Measurements from ENCODE around the gene GNA15.
"Not testable (repeated sequence)": the region's sequence is repeated elsewhere in the genome, so short reads cannot be mapped to it uniquely, and the experiment has no call there.

GNA15 gene

GRCh38 chr19:3151563-3152418, 16.0 kb downstream of the GNA15 start:
- no peak for DNase-seq

- no peak for DNase-seq
These were observed 16.6 kb downstream of the GNA15 start for GRCh38 chr19:3152419-3152780.

- no peak for DNase-seq
These were observed 17.7 kb downstream of the GNA15 start for GRCh38 chr19:3153286-3154230.

- DNase-seq = not testable (repeated sequence)
These were observed 18.6 kb downstream of the GNA15 start for GRCh38 chr19:3154447-3154846.

GRCh38 chr19:3154957-3155736, 19.3 kb downstream of the GNA15 start:
- DNase-seq = peak; percentile 85

- DNase-seq = no peak
These were observed 21.4 kb downstream of the GNA15 start for GRCh38 chr19:3157096-3157845.

GRCh38 chr19:3159565-3159964, 23.7 kb downstream of the GNA15 start:
- DNase-seq = no peak

- no peak for DNase-seq
These were observed 24.4 kb downstream of the GNA15 start for GRCh38 chr19:3160219-3160618.

- no peak for DNase-seq
These were observed 25.6 kb downstream of the GNA15 start for GRCh38 chr19:3161453-3161852.

- peak in 1 of 2 donors; percentile 31 for DNase-seq
These were observed 26.8 kb downstream of the GNA15 start for GRCh38 chr19:3162418-3163229.

- peak; percentile 71 to 73 for DNase-seq
These were observed 27.5 kb downstream of the GNA15 start for GRCh38 chr19:3163230-3163886.

GRCh38 chr19:3163943-3164342, 28.1 kb downstream of the GNA15 start:
- no peak for DNase-seq

GRCh38 chr19:3167533-3168272, 31.9 kb downstream of the GNA15 start:
- no peak for DNase-seq

GRCh38 chr19:3171894-3172672, 36.2 kb downstream of the GNA15 start:
- DNase-seq = no peak

GRCh38 chr19:3172673-3173000, 36.8 kb downstream of the GNA15 start:
- not testable (repeated sequence) for DNase-seq

GRCh38 chr19:3175781-3176714, 40.2 kb downstream of the GNA15 start:
- no peak for DNase-seq

- DNase-seq = peak; percentile 71 to 75
These were observed 41.1 kb downstream of the GNA15 start for GRCh38 chr19:3176715-3177501.

Measured in stimulated activated CD4-positive, alpha-beta T cell treated with anti-CD3 and anti-CD28 coated beads, Interleukin-2, amount 100 ng/mL, for 24 hours (primary cell).